ENCODE measurements around the gene USO1.
A peak's percentile ranks its signal among the peaks of the same experiment; 100 is the strongest.

Gene USO1

GRCh38 chr4:75727073-75727472, 2.7 kb downstream of the USO1 start:
- peaks cover 41% of the 10 kb centered on the region for H3K4me1 ChIP-seq (ENCODE audit: control insufficient read depth, insufficient read depth, low read length, unreplicated experiment)
- no peaks in the 10 kb centered on the region for H3K36me3 ChIP-seq (ENCODE audit: insufficient read depth, low read length)
- no peaks in the 10 kb centered on the region for H3K27me3 ChIP-seq (ENCODE audit: insufficient read depth, low read length)
- peak overlapping the region; percentile 83 for H3K4me3 ChIP-seq (ENCODE audit: low read depth, low read length)
- H3K27ac ChIP-seq (ENCODE audit: low read depth, low read length) = peak overlapping the region; percentile 32
- H2AFZ ChIP-seq (ENCODE audit: low read length, unreplicated experiment) = peak overlapping the region; percentile 1
- peaks cover 66% of the 10 kb centered on the region for H3K79me2 ChIP-seq (ENCODE audit: control insufficient read depth, insufficient read depth, low read length, unreplicated experiment)

- Histone ChIP-seq H2AFZ (ENCODE audit: low read length, unreplicated experiment) (no peak overlapping the region), H3K79me2 (ENCODE audit: control insufficient read depth, insufficient read depth, low read length, unreplicated experiment) (peaks cover 76% of the 10 kb centered on the region), H3K4me3 (ENCODE audit: low read depth, low read length) (peak overlapping the region; percentile 34), H3K4me1 (ENCODE audit: control insufficient read depth, insufficient read depth, low read length, unreplicated experiment) (peaks cover 33% of the 10 kb centered on the region), H3K36me3 (ENCODE audit: insufficient read depth, low read length) (peaks cover 6% of the 10 kb centered on the region), H3K27me3 (ENCODE audit: insufficient read depth, low read length) (no peaks in the 10 kb centered on the region), H3K27ac (ENCODE audit: low read depth, low read length) (no peak overlapping the region)
Measured at GRCh38 chr4:75729836-75730235, 5.5 kb downstream of the USO1 start.

- H2AFZ ChIP-seq (ENCODE audit: low read length, unreplicated experiment) = no peak overlapping the region
- no peak overlapping the region for H3K4me3 ChIP-seq (ENCODE audit: low read depth, low read length)
- peaks cover 72% of the 10 kb centered on the region for H3K79me2 ChIP-seq (ENCODE audit: control insufficient read depth, insufficient read depth, low read length, unreplicated experiment)
- H3K36me3 ChIP-seq (ENCODE audit: insufficient read depth, low read length) = peaks cover 6% of the 10 kb centered on the region
- peaks cover 16% of the 10 kb centered on the region for H3K4me1 ChIP-seq (ENCODE audit: control insufficient read depth, insufficient read depth, low read length, unreplicated experiment)
- no peaks in the 10 kb centered on the region for H3K27me3 ChIP-seq (ENCODE audit: insufficient read depth, low read length)
- H3K27ac ChIP-seq (ENCODE audit: low read depth, low read length) = no peak overlapping the region
Measured at GRCh38 chr4:75733369-75733768, 9.0 kb downstream of the USO1 start.

- Histone ChIP-seq H3K4me3 (ENCODE audit: low read depth, low read length) (no peak overlapping the region), H2AFZ (ENCODE audit: low read length, unreplicated experiment) (no peak overlapping the region), H3K4me1 (ENCODE audit: control insufficient read depth, insufficient read depth, low read length, unreplicated experiment) (peaks cover 3% of the 10 kb centered on the region), H3K36me3 (ENCODE audit: insufficient read depth, low read length) (peaks cover 6% of the 10 kb centered on the region), H3K27me3 (ENCODE audit: insufficient read depth, low read length) (no peaks in the 10 kb centered on the region), H3K27ac (ENCODE audit: low read depth, low read length) (no peak overlapping the region), H3K79me2 (ENCODE audit: control insufficient read depth, insufficient read depth, low read length, unreplicated experiment) (peaks cover 71% of the 10 kb centered on the region)
Measured at GRCh38 chr4:75735525-75735924, 11.1 kb downstream of the USO1 start.

GRCh38 chr4:75736862-75737261, 12.5 kb downstream of the USO1 start:
- Histone ChIP-seq H3K27ac (ENCODE audit: low read depth, low read length) (no peak overlapping the region), H3K4me1 (ENCODE audit: control insufficient read depth, insufficient read depth, low read length, unreplicated experiment) (peaks cover 3% of the 10 kb centered on the region), H3K27me3 (ENCODE audit: insufficient read depth, low read length) (no peaks in the 10 kb centered on the region), H2AFZ (ENCODE audit: low read length, unreplicated experiment) (no peak overlapping the region), H3K4me3 (ENCODE audit: low read depth, low read length) (no peak overlapping the region), H3K36me3 (ENCODE audit: insufficient read depth, low read length) (peaks cover 7% of the 10 kb centered on the region), H3K79me2 (ENCODE audit: control insufficient read depth, insufficient read depth, low read length, unreplicated experiment) (peaks cover 74% of the 10 kb centered on the region)

GRCh38 chr4:75737398-75737797, 13.0 kb downstream of the USO1 start:
- Histone ChIP-seq H3K79me2 (ENCODE audit: control insufficient read depth, insufficient read depth, low read length, unreplicated experiment) (peaks cover 73% of the 10 kb centered on the region), H3K27ac (ENCODE audit: low read depth, low read length) (no peak overlapping the region), H3K36me3 (ENCODE audit: insufficient read depth, low read length) (peaks cover 11% of the 10 kb centered on the region), H3K27me3 (ENCODE audit: insufficient read depth, low read length) (no peaks in the 10 kb centered on the region), H3K4me1 (ENCODE audit: control insufficient read depth, insufficient read depth, low read length, unreplicated experiment) (peaks cover 3% of the 10 kb centered on the region), H3K4me3 (ENCODE audit: low read depth, low read length) (no peak overlapping the region), H2AFZ (ENCODE audit: low read length, unreplicated experiment) (no peak overlapping the region)

- peaks cover 66% of the 10 kb centered on the region for H3K79me2 ChIP-seq (ENCODE audit: control insufficient read depth, insufficient read depth, low read length, unreplicated experiment)
Measured at GRCh38 chr4:75741027-75741426, 16.6 kb downstream of the USO1 start.

GRCh38 chr4:75742451-75742850, 18.1 kb downstream of the USO1 start:
- Histone ChIP-seq H3K4me3 (ENCODE audit: low read depth, low read length) (no peak overlapping the region), H2AFZ (ENCODE audit: low read length, unreplicated experiment) (no peak overlapping the region), H3K27me3 (ENCODE audit: insufficient read depth, low read length) (no peaks in the 10 kb centered on the region), H3K36me3 (ENCODE audit: insufficient read depth, low read length) (0 out of 2 replicates have a peak, but pooled peaks cover 5% of the 10 kb centered on the region), H3K27ac (ENCODE audit: low read depth, low read length) (no peak overlapping the region), H3K79me2 (ENCODE audit: control insufficient read depth, insufficient read depth, low read length, unreplicated experiment) (peaks cover 61% of the 10 kb centered on the region), H3K4me1 (ENCODE audit: control insufficient read depth, insufficient read depth, low read length, unreplicated experiment) (peaks cover 11% of the 10 kb centered on the region)

More at GRCh38 chr4:75741027-75741426, 16.6 kb downstream of the USO1 start:
- no peak overlapping the region for H3K27ac ChIP-seq (ENCODE audit: low read depth, low read length)
- no peaks in the 10 kb centered on the region for H3K27me3 ChIP-seq (ENCODE audit: insufficient read depth, low read length)
- peaks cover 14% of the 10 kb centered on the region for H3K4me1 ChIP-seq (ENCODE audit: control insufficient read depth, insufficient read depth, low read length, unreplicated experiment)
- H3K36me3 ChIP-seq (ENCODE audit: insufficient read depth, low read length) = 0 out of 2 replicates have a peak, but pooled peaks cover 5% of the 10 kb centered on the region
- H3K4me3 ChIP-seq (ENCODE audit: low read depth, low read length) = no peak overlapping the region
- no peak overlapping the region for H2AFZ ChIP-seq (ENCODE audit: low read length, unreplicated experiment)

- H3K4me3 ChIP-seq (ENCODE audit: low read depth, low read length) = no peak overlapping the region
- no peak overlapping the region for H3K27ac ChIP-seq (ENCODE audit: low read depth, low read length)
- H3K27me3 ChIP-seq (ENCODE audit: insufficient read depth, low read length) = no peaks in the 10 kb centered on the region
- no peak overlapping the region for H2AFZ ChIP-seq (ENCODE audit: low read length, unreplicated experiment)
- peaks cover 11% of the 10 kb centered on the region for H3K4me1 ChIP-seq (ENCODE audit: control insufficient read depth, insufficient read depth, low read length, unreplicated experiment)
- 0 out of 2 replicates have a peak, but pooled peaks cover 5% of the 10 kb centered on the region for H3K36me3 ChIP-seq (ENCODE audit: insufficient read depth, low read length)
- peaks cover 50% of the 10 kb centered on the region for H3K79me2 ChIP-seq (ENCODE audit: control insufficient read depth, insufficient read depth, low read length, unreplicated experiment)
Measured at GRCh38 chr4:75745161-75745560, 20.8 kb downstream of the USO1 start.

GRCh38 chr4:75745721-75746199, 21.4 kb downstream of the USO1 start:
- Histone ChIP-seq H3K36me3 (ENCODE audit: insufficient read depth, low read length) (0 out of 2 replicates have a peak, but pooled peaks cover 5% of the 10 kb centered on the region), H3K4me1 (ENCODE audit: control insufficient read depth, insufficient read depth, low read length, unreplicated experiment) (peaks cover 11% of the 10 kb centered on the region), H2AFZ (ENCODE audit: low read length, unreplicated experiment) (no peak overlapping the region), H3K27me3 (ENCODE audit: insufficient read depth, low read length) (no peaks in the 10 kb centered on the region), H3K4me3 (ENCODE audit: low read depth, low read length) (no peak overlapping the region), H3K27ac (ENCODE audit: low read depth, low read length) (no peak overlapping the region), H3K79me2 (ENCODE audit: control insufficient read depth, insufficient read depth, low read length, unreplicated experiment) (peaks cover 48% of the 10 kb centered on the region)

GRCh38 chr4:75752637-75753036, 28.3 kb downstream of the USO1 start:
- Histone ChIP-seq H3K27ac (ENCODE audit: low read depth, low read length) (no peak overlapping the region), H3K79me2 (ENCODE audit: control insufficient read depth, insufficient read depth, low read length, unreplicated experiment) (peaks cover 9% of the 10 kb centered on the region), H3K4me3 (ENCODE audit: low read depth, low read length) (no peak overlapping the region), H3K36me3 (ENCODE audit: insufficient read depth, low read length) (peaks cover 23% of the 10 kb centered on the region), H3K27me3 (ENCODE audit: insufficient read depth, low read length) (no peaks in the 10 kb centered on the region), H2AFZ (ENCODE audit: low read length, unreplicated experiment) (no peak overlapping the region), H3K4me1 (ENCODE audit: control insufficient read depth, insufficient read depth, low read length, unreplicated experiment) (no peaks in the 10 kb centered on the region)
